K562 (cell line): ENCODE results near the gene DEDD. TPM values are rescaled to one million over a fixed set of nuclear protein-coding genes. Genes with fewer than 3 reads are reported as not detected.

Experiments used
- ARID1B ChIP-seq: fragments of 450-650 bp; IDR thresholded peaks from 2 replicates; pipeline ENCODE4 v1.6.1; 2016; ENCODE audit warnings: antibody characterized with exemption, mild to moderate bottlenecking, inconsistent platforms
- CLOCK ChIP-seq: fragments of 250-450 bp; sonication (Bioruptor Pico); IDR thresholded peaks from 2 replicates; pipeline ENCODE4 v1.4.0; 2020; ENCODE audit warnings: mild to moderate bottlenecking, moderate library complexity, borderline replicate concordance
- CXXC5 ChIP-seq: fragments of 250-450 bp; sonication (Bioruptor Pico); IDR thresholded peaks from 2 replicates; pipeline ENCODE4 v1.8.0; 2022; ENCODE audit warnings: inconsistent platforms, mild to moderate bottlenecking, moderate library complexity
- DMBX1 ChIP-seq: fragments of 250-450 bp; sonication (Bioruptor Pico); IDR thresholded peaks from 2 replicates; pipeline ENCODE4 v1.8.0; 2022; ENCODE audit warnings: inconsistent platforms, mild to moderate bottlenecking, moderate library complexity, borderline replicate concordance
- FOXK1 ChIP-seq: sonication (generic); formaldehyde crosslinking; IDR thresholded peaks from 2 replicates; pipeline ENCODE4 v1.8.0; 2022; ENCODE audit warnings: missing genetic modification reagents, mild to moderate bottlenecking, borderline replicate concordance
- GTF3C2 ChIP-seq: IDR thresholded peaks from 3 replicates; pipeline ENCODE4 v1.6.1; 2011; ENCODE audit warnings: borderline replicate concordance, mild to moderate bottlenecking, moderate library complexity; ENCODE audit not compliant: insufficient read length; ENCODE audit errors: extremely low read depth
- HINFP ChIP-seq: fragments of 450-650 bp; conservative IDR thresholded peaks from 2 replicates; pipeline ENCODE4 v1.6.1; 2016; ENCODE audit warnings: missing genetic modification characterization, low read depth, mild to moderate bottlenecking, control low read depth, missing compliant biosample characterization
- HMG20B ChIP-seq: fragments of 250-450 bp; sonication (Bioruptor Pico); IDR thresholded peaks from 2 replicates; pipeline ENCODE4 v1.5.0; 2021; ENCODE audit warnings: mild to moderate bottlenecking
- LEF1 ChIP-seq: fragments of 450-650 bp; IDR thresholded peaks from 2 replicates; pipeline ENCODE4 v1.6.1; 2016; ENCODE audit warnings: mild to moderate bottlenecking
- PATZ1 ChIP-seq: fragments of 250-450 bp; sonication (Bioruptor Pico); IDR thresholded peaks from 2 replicates; pipeline ENCODE4 v1.5.0; 2020; ENCODE audit warnings: mild to moderate bottlenecking, borderline replicate concordance
- POLR2G ChIP-seq: fragments of 200-400 bp; formaldehyde crosslinking; IDR thresholded peaks from 2 replicates; pipeline ENCODE4 v1.6.1; 2017; ENCODE audit warnings: low read depth, mild to moderate bottlenecking, antibody characterized with exemption, low read length, moderate library complexity
- SMARCC2 ChIP-seq: fragments of 450-650 bp; IDR thresholded peaks from 2 replicates; pipeline ENCODE4 v1.6.1; 2017; ENCODE audit warnings: antibody characterized with exemption, moderate library complexity, mild to moderate bottlenecking, low read depth
- THRAP3 ChIP-seq: fragments of 450-650 bp; IDR thresholded peaks from 2 replicates; pipeline ENCODE4 v1.6.1; 2016; ENCODE audit warnings: mild to moderate bottlenecking, inconsistent platforms, borderline replicate concordance
- ZBTB8A ChIP-seq: fragments of 450-650 bp; IDR thresholded peaks from 2 replicates; pipeline ENCODE4 v1.6.1; 2018; ENCODE audit warnings: mild to moderate bottlenecking, moderate library complexity; ENCODE audit not compliant: partially characterized antibody
- ZNF280B ChIP-seq: fragments of 250-450 bp; sonication (Bioruptor Pico); IDR thresholded peaks from 2 replicates; pipeline ENCODE4 v1.5.1; 2021; ENCODE audit warnings: mild to moderate bottlenecking
- polyA plus RNA-seq, 8 experiments: library from polyadenylated mRNA; depleted of rRNA in 4 of 8; stranded (reverse) in 5 of 8; unstranded in 3 of 8; fragments of >200 nt; fragmentation: Nextera tagmentation in 2 of 8; fragmentation: Illumina TruSeq in 1 of 8; extraction: Ambion mirVana in 2 of 8; extraction: Trizol in 1 of 8; gene quantifications; 2 replicates each; pipeline versions ENCODE4 v1.2.1 to v1.2.3, GENCODE V29; 2011 to 2014; ENCODE audit warnings: inconsistent platforms in 1 of 8, missing spikeins in 1 of 8
- total RNA-seq, 7 experiments: library from RNA; depleted of rRNA in 6 of 7; stranded (reverse); fragments of >200 nt in 6 of 7; fragmentation: Illumina TruSeq in 2 of 7; extraction: Trizol in 2 of 7; gene quantifications; 2 replicates each; pipeline versions ENCODE4 v1.2.1 to v1.2.3, GENCODE V29; 2011 to 2021; ENCODE audit warnings: low replicate concordance in 1 of 7

Gene DEDD
- total and polyA plus RNA-seq, 9 of the 15 experiments (the other 6 are each of a cell fraction or from before 2014, with no cell fraction given) = 11.6 to 41.0 (median 16.8) TPM

GRCh38 chr1:161166669-161167548 lies 34.4 kb upstream of the DEDD start (continued):
- no peak for TF ChIP-seq HINFP
- 0 out of 2 replicates have a peak, but pooled peaks have one; percentile 55 for TF ChIP-seq FOXK1
- TF ChIP-seq CXXC5 (CRISPR knock-in tag) = no peak
- no peak for TF ChIP-seq ZNF280B
- TF ChIP-seq HMG20B (CRISPR knock-in tag) = no peak
- no peak for TF ChIP-seq PATZ1 (CRISPR knock-in tag)
- TF ChIP-seq POLR2G = peak; percentile 63
- no peak for TF ChIP-seq ZBTB8A
- no peak for TF ChIP-seq SMARCC2
- TF ChIP-seq ARID1B = no peak
- no peak for TF ChIP-seq GTF3C2
- 0 out of 2 replicates have a peak, but pooled peaks have one; percentile 11 for TF ChIP-seq DMBX1
- no peak for TF ChIP-seq THRAP3
- no peak for TF ChIP-seq LEF1
- TF ChIP-seq CLOCK = no peak
